ENCODE data around the gene MT1G.

GRCh38 chr16:56651586-56651985, 16.3 kb downstream of the MT1G start, which contains the start of gene MT1B:
- no peak for TF ChIP-seq CTCF (IDR thresholded peaks at IDR 0.05)
- no peak for TF ChIP-seq POLR2A (IDR thresholded peaks at IDR 0.05)

All from adrenal gland (tissue), 5 donors.